Measurements from ENCODE around the gene KAZN. TPM values are rescaled to one million over a fixed set of nuclear protein-coding genes. Genes with fewer than 3 reads are reported as not detected.

Gene KAZN
- polyA plus RNA-seq, 1 donor (not counting 4 experiments of a cell fraction or from before 2014, with no cell fraction given), result 5.9 TPM

DNA sequence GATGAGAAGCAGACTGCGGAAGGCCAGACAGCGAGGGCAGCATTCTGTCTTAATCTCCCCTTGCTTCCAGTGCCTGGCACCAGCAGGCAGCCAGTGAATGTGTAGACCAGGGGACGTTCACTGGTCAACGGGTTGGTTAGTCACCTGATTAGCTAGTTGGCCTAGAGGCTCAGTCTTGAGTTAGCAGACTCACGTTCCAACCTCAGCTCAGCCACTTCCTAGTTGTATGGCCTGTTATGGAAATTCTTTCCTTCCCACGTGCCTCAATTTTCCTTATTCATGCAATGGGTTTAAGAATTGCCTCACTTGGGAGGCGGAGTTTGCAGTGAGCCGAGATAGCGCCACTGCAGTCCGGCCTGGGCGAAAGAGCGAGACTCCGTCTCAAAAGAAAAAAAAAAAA is 305.4 kb downstream of the KAZN start:
- Histone ChIP-seq H3K9me3 (ENCODE audit: control insufficient read depth, low read depth, low read length) (no peaks in the 10 kb centered on the region), H3K9ac (ENCODE audit: control insufficient read depth, extremely low read depth, insufficient read depth, low read length) (no peak overlapping the region), H3K79me2 (ENCODE audit: control insufficient read depth, insufficient read depth, low read length) (no peaks in the 10 kb centered on the region), H3K4me1 (ENCODE audit: control insufficient read depth, extremely low read depth, insufficient read depth, low read length) (peaks cover 24% of the 10 kb centered on the region), H2AFZ (ENCODE audit: control insufficient read depth, low read length) (no peak overlapping the region), H3K27me3 (ENCODE audit: control insufficient read depth, extremely low read depth, insufficient read depth, low read length) (no peaks in the 10 kb centered on the region), H3K4me3 (ENCODE audit: control insufficient read depth in 2 of 3, extremely low read depth in 1 of 3, insufficient read depth in 2 of 3, low read depth in 1 of 3, low read length in 3 of 3) (no peak overlapping the region), H3K36me3 (ENCODE audit: control insufficient read depth in 2 of 2, extremely low read depth in 1 of 2, insufficient read depth in 2 of 2, low read length in 2 of 2) (no peaks in the 10 kb centered on the region), H3K9me1 (ENCODE audit: control insufficient read depth, extremely low read depth, insufficient read depth, low read length) (no peaks in the 10 kb centered on the region), H4K20me1 (ENCODE audit: control insufficient read depth, extremely low read depth, insufficient read depth, low read length) (no peaks in the 10 kb centered on the region), H3K4me2 (ENCODE audit: control insufficient read depth, extremely low read depth, insufficient read depth, low read depth, low read length) (no peak overlapping the region), H3K27ac (ENCODE audit: control insufficient read depth, insufficient read depth, low read length) (no peak overlapping the region)
- dilution Hi-C loops (cut with MboI; ENCODE audit: extremely low pct_ligation_motif_present, low sequenced_read_pairs), result no loop called here
- TF ChIP-seq, protein P1, sequence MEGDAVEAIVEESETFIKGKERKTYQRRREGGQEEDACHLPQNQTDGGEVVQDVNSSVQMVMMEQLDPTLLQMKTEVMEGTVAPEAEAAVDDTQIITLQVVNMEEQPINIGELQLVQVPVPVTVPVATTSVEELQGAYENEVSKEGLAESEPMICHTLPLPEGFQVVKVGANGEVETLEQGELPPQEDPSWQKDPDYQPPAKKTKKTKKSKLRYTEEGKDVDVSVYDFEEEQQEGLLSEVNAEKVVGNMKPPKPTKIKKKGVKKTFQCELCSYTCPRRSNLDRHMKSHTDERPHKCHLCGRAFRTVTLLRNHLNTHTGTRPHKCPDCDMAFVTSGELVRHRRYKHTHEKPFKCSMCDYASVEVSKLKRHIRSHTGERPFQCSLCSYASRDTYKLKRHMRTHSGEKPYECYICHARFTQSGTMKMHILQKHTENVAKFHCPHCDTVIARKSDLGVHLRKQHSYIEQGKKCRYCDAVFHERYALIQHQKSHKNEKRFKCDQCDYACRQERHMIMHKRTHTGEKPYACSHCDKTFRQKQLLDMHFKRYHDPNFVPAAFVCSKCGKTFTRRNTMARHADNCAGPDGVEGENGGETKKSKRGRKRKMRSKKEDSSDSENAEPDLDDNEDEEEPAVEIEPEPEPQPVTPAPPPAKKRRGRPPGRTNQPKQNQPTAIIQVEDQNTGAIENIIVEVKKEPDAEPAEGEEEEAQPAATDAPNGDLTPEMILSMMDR (optimal IDR thresholded peaks at IDR 0.05 in 1 of 3, IDR thresholded peaks at IDR 0.05 in 1 of 3, conservative IDR thresholded peaks at IDR 0.05 in 1 of 3; ENCODE audit: extremely low read depth in 1 of 3, insufficient read depth in 2 of 3, low read length in 3 of 3), result no peak
- no peak for TF ChIP-seq EZH2 (IDR thresholded peaks at IDR 0.05; ENCODE audit: low read length)
- DNase-seq (ENCODE audit: low read depth, low spot score) (no peak), FAIRE-seq (no peak)

DNA sequence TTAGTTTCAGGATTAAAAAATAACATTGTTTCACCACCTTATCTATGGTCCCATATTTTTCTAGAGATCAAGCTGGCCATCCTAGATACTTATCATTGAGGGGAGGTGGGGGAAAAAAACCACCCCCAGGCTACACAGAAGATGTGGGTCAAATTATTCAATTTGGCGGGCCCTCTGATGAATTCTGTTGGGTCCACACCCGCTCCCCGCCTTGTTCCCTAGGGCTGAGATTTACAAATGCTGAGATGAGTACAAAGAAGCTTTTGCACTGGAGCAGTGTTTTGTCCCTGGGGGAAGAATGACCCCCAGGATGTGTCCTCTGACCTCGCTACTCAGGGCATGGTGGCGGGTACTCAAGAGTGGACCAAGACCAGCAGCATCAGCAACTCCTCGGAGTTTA is 308.2 kb downstream of the KAZN start:
- H2AFZ ChIP-seq (ENCODE audit: control insufficient read depth, low read length), result no peak overlapping the region
- peaks cover 42% of the 10 kb centered on the region for H3K4me1 ChIP-seq (ENCODE audit: control insufficient read depth, extremely low read depth, insufficient read depth, low read length)
- no peak for TF ChIP-seq EZH2 (IDR thresholded peaks at IDR 0.05; ENCODE audit: low read length)
- TF ChIP-seq, protein P1 (optimal IDR thresholded peaks at IDR 0.05 in 1 of 3, IDR thresholded peaks at IDR 0.05 in 1 of 3, conservative IDR thresholded peaks at IDR 0.05 in 1 of 3; ENCODE audit: extremely low read depth in 1 of 3, insufficient read depth in 2 of 3, low read length in 3 of 3), result no peak
- no peak overlapping the region for H3K9ac ChIP-seq (ENCODE audit: control insufficient read depth, extremely low read depth, insufficient read depth, low read length)
- peak overlapping the region; percentile 66 for H3K27ac ChIP-seq (ENCODE audit: control insufficient read depth, insufficient read depth, low read length)
- DNase-seq (ENCODE audit: low read depth, low spot score), result no peak
- H3K9me1 ChIP-seq (ENCODE audit: control insufficient read depth, extremely low read depth, insufficient read depth, low read length), result no peaks in the 10 kb centered on the region
- H3K36me3 ChIP-seq (ENCODE audit: control insufficient read depth in 2 of 2, extremely low read depth in 1 of 2, insufficient read depth in 2 of 2, low read length in 2 of 2), result no peaks in the 10 kb centered on the region
- peak overlapping the region; percentile 37 for H3K4me2 ChIP-seq (ENCODE audit: control insufficient read depth, extremely low read depth, insufficient read depth, low read depth, low read length)
- FAIRE-seq, result no peak
- H3K27me3 ChIP-seq (ENCODE audit: control insufficient read depth, extremely low read depth, insufficient read depth, low read length), result no peaks in the 10 kb centered on the region
- no peaks in the 10 kb centered on the region for H3K9me3 ChIP-seq (ENCODE audit: control insufficient read depth, low read depth, low read length)
- H4K20me1 ChIP-seq (ENCODE audit: control insufficient read depth, extremely low read depth, insufficient read depth, low read length), result no peaks in the 10 kb centered on the region
- dilution Hi-C loops (cut with MboI; ENCODE audit: extremely low pct_ligation_motif_present, low sequenced_read_pairs), result no loop called here
- H3K79me2 ChIP-seq (ENCODE audit: control insufficient read depth, insufficient read depth, low read length), result no peaks in the 10 kb centered on the region
- no peak overlapping the region for H3K4me3 ChIP-seq (ENCODE audit: control insufficient read depth in 2 of 3, extremely low read depth in 1 of 3, insufficient read depth in 2 of 3, low read depth in 1 of 3, low read length in 3 of 3)
